Glutamatergic neuron (in vitro differentiated cells): Measurements from ENCODE around the gene HDGFL2. TPM values are rescaled to one million over a fixed set of nuclear protein-coding genes. Genes with fewer than 3 reads are reported as not detected.
A peak's percentile ranks its signal among the peaks of the same experiment; 100 is the strongest.

Source experiments
- DNase-seq: peaks from one replicate; pipeline ENCODE4 v3.0.0; 2022
- H3K27ac Mint-ChIP-seq: one replicate; pipeline ENCODE4 v1.8.0; 2020; ENCODE audit warnings: mild to moderate bottlenecking, mixed read lengths, inconsistent platforms; ENCODE audit not compliant: unreplicated experiment
- H3K27me3 Mint-ChIP-seq: one replicate; pipeline ENCODE4 v1.8.0; 2020; ENCODE audit warnings: mild to moderate bottlenecking, moderate library complexity, mixed read lengths, inconsistent platforms; ENCODE audit not compliant: unreplicated experiment
- H3K36me3 Mint-ChIP-seq: one replicate; pipeline ENCODE4 v1.8.0; 2020; ENCODE audit warnings: mild to moderate bottlenecking, mixed read lengths, inconsistent platforms; ENCODE audit not compliant: unreplicated experiment
- H3K4me1 Mint-ChIP-seq: one replicate; pipeline ENCODE4 v1.8.0; 2020; ENCODE audit warnings: mild to moderate bottlenecking, low read depth, mixed read lengths, inconsistent platforms; ENCODE audit not compliant: unreplicated experiment
- H3K4me3 Mint-ChIP-seq: one replicate; pipeline ENCODE4 v1.8.0; 2020; ENCODE audit warnings: mild to moderate bottlenecking, mixed read lengths, inconsistent platforms; ENCODE audit not compliant: unreplicated experiment
- H3K9me3 Mint-ChIP-seq: one replicate; pipeline ENCODE4 v1.8.0; 2020; ENCODE audit warnings: mild to moderate bottlenecking, moderate library complexity, mixed read lengths, inconsistent platforms; ENCODE audit not compliant: unreplicated experiment
- CTCF ChIP-seq: fragments of 200-600 bp; sonication (generic); IDR thresholded peaks from one replicate; pipeline ENCODE4 v1.5.0; 2021; ENCODE audit not compliant: partially characterized antibody, unreplicated experiment
- total RNA-seq: library from RNA; stranded (reverse); fragmentation: NEBNext Ultra II Directional; extraction: Animal tissue kit (Norgen Biotek cat#: 25700); gene quantifications from one replicate; pipeline ENCODE4 v1.2.1, GENCODE V29; 2021; ENCODE audit not compliant: unreplicated experiment

Gene HDGFL2
- total RNA-seq, 1 donor from 2014 or later, result 118 TPM

GRCh38 chr19:4456843-4457653 is 15.0 kb upstream of the HDGFL2 start:
- TF ChIP-seq CTCF, result no peak
- peak; percentile 86 for DNase-seq
- H3K9me3 Mint-ChIP-seq, result peaks cover 7% of the 10 kb centered on the region
- peaks cover 13% of the 10 kb centered on the region for H3K27me3 Mint-ChIP-seq
- H3K4me1 Mint-ChIP-seq, result peaks cover 21% of the 10 kb centered on the region
- no peaks in the 10 kb centered on the region for H3K36me3 Mint-ChIP-seq
- H3K4me3 Mint-ChIP-seq, result peak overlapping the region; percentile 99
- peak overlapping the region; percentile 91 for H3K27ac Mint-ChIP-seq

GRCh38 chr19:4457654-4458395 is 14.3 kb upstream of the HDGFL2 start, which contains the start of gene UBXN6:
UBXN6 (minus strand) TSS chr19:4457794; CDS start chr19:4457697, 97 bp downstream.
- peak; percentile 96 for DNase-seq
- Mint-ChIP-seq H3K4me3 (peak within 1 kb of the TSS; percentile 99), H3K4me1 (peaks cover 21% of the 10 kb centered on the region), H3K27ac (peak within 1 kb of the TSS; percentile 91), H3K9me3 (peaks cover 7% of the 10 kb centered on the region), H3K36me3 (no peaks in the 10 kb centered on the region), H3K27me3 (peaks cover 13% of the 10 kb centered on the region)
- TF ChIP-seq CTCF, result no peak

GRCh38 chr19:4464815-4465581 is 7.1 kb upstream of the HDGFL2 start:
- Mint-ChIP-seq H3K27ac (no peak overlapping the region), H3K27me3 (no peaks in the 10 kb centered on the region), H3K9me3 (peaks cover 1% of the 10 kb centered on the region), H3K4me3 (no peak overlapping the region), H3K36me3 (no peaks in the 10 kb centered on the region), H3K4me1 (no peaks in the 10 kb centered on the region)
- TF ChIP-seq CTCF, result no peak
- DNase-seq, result no peak

- Mint-ChIP-seq H3K36me3 (no peaks in the 10 kb centered on the region), H3K27ac (no peak overlapping the region), H3K9me3 (peaks cover 3% of the 10 kb centered on the region), H3K4me3 (no peak overlapping the region), H3K27me3 (no peaks in the 10 kb centered on the region), H3K4me1 (no peaks in the 10 kb centered on the region)
- TF ChIP-seq CTCF, result no peak
- no peak for DNase-seq
Observed at GRCh38 chr19:4467835-4468234, 4.3 kb upstream of the HDGFL2 start.
